ENCODE data around the gene FEV. TPM values are rescaled to one million over a fixed set of nuclear protein-coding genes. Genes with fewer than 3 reads are reported as not detected.

FEV gene
- polyA plus RNA-seq, 1 donor (not counting 4 experiments of a cell fraction or from before 2014, with no cell fraction given), result not detected

GRCh38 chr2:218982586-218983262 is 2.3 kb downstream of the FEV start:
- DNase-seq (ENCODE audit: low read depth, low spot score) (no peak), FAIRE-seq (no peak)
- H3K36me3 ChIP-seq (ENCODE audit: control insufficient read depth in 2 of 2, extremely low read depth in 1 of 2, insufficient read depth in 2 of 2, low read length in 2 of 2), result no peaks in the 10 kb centered on the region
- H3K9ac ChIP-seq (ENCODE audit: control insufficient read depth, extremely low read depth, insufficient read depth, low read length), result no peak overlapping the region
- H3K4me3 ChIP-seq (ENCODE audit: control insufficient read depth in 2 of 3, extremely low read depth in 1 of 3, insufficient read depth in 2 of 3, low read depth in 1 of 3, low read length in 3 of 3), result no peak overlapping the region
- H3K79me2 ChIP-seq (ENCODE audit: control insufficient read depth, insufficient read depth, low read length), result no peaks in the 10 kb centered on the region
- no peak overlapping the region for H3K27ac ChIP-seq (ENCODE audit: control insufficient read depth, insufficient read depth, low read length)
- H3K4me2 ChIP-seq (ENCODE audit: control insufficient read depth, extremely low read depth, insufficient read depth, low read depth, low read length), result no peak overlapping the region
- peaks cover 80% of the 10 kb centered on the region for H3K27me3 ChIP-seq (ENCODE audit: control insufficient read depth, extremely low read depth, insufficient read depth, low read length)
- no peaks in the 10 kb centered on the region for H4K20me1 ChIP-seq (ENCODE audit: control insufficient read depth, extremely low read depth, insufficient read depth, low read length)
- H3K4me1 ChIP-seq (ENCODE audit: control insufficient read depth, extremely low read depth, insufficient read depth, low read length), result peaks cover 4% of the 10 kb centered on the region
- dilution Hi-C loops (cut with MboI; ENCODE audit: extremely low pct_ligation_motif_present, low sequenced_read_pairs), result no loop called here
- no peak overlapping the region for H2AFZ ChIP-seq (ENCODE audit: control insufficient read depth, low read length)
- H3K9me3 ChIP-seq (ENCODE audit: control insufficient read depth, low read depth, low read length), result no peaks in the 10 kb centered on the region
- H3K9me1 ChIP-seq (ENCODE audit: control insufficient read depth, extremely low read depth, insufficient read depth, low read length), result no peaks in the 10 kb centered on the region
- no peak for TF ChIP-seq CTCF (optimal IDR thresholded peaks at IDR 0.05 in 1 of 3, IDR thresholded peaks at IDR 0.05 in 1 of 3, conservative IDR thresholded peaks at IDR 0.05 in 1 of 3; ENCODE audit: extremely low read depth in 1 of 3, insufficient read depth in 2 of 3, low read length in 3 of 3)
- peak; percentile 86 for TF ChIP-seq EZH2 (IDR thresholded peaks at IDR 0.05; ENCODE audit: low read length)

- no peak for FAIRE-seq
- Histone ChIP-seq H3K9me3 (ENCODE audit: control insufficient read depth, low read depth, low read length) (no peaks in the 10 kb centered on the region), H3K27me3 (ENCODE audit: control insufficient read depth, extremely low read depth, insufficient read depth, low read length) (peaks cover 80% of the 10 kb centered on the region), H3K4me1 (ENCODE audit: control insufficient read depth, extremely low read depth, insufficient read depth, low read length) (peaks cover 4% of the 10 kb centered on the region), H3K27ac (ENCODE audit: control insufficient read depth, insufficient read depth, low read length) (no peak overlapping the region), H2AFZ (ENCODE audit: control insufficient read depth, low read length) (no peak overlapping the region), H3K9me1 (ENCODE audit: control insufficient read depth, extremely low read depth, insufficient read depth, low read length) (no peaks in the 10 kb centered on the region), H3K4me2 (ENCODE audit: control insufficient read depth, extremely low read depth, insufficient read depth, low read depth, low read length) (peak overlapping the region; percentile 27), H3K9ac (ENCODE audit: control insufficient read depth, extremely low read depth, insufficient read depth, low read length) (no peak overlapping the region), H4K20me1 (ENCODE audit: control insufficient read depth, extremely low read depth, insufficient read depth, low read length) (no peaks in the 10 kb centered on the region), H3K36me3 (ENCODE audit: control insufficient read depth in 2 of 2, extremely low read depth in 1 of 2, insufficient read depth in 2 of 2, low read length in 2 of 2) (no peaks in the 10 kb centered on the region), H3K4me3 (ENCODE audit: control insufficient read depth in 2 of 3, extremely low read depth in 1 of 3, insufficient read depth in 2 of 3, low read depth in 1 of 3, low read length in 3 of 3) (no peak overlapping the region), H3K79me2 (ENCODE audit: control insufficient read depth, insufficient read depth, low read length) (no peaks in the 10 kb centered on the region)
- dilution Hi-C loops (cut with MboI; ENCODE audit: extremely low pct_ligation_motif_present, low sequenced_read_pairs), result no loop called here
- TF ChIP-seq CTCF (optimal IDR thresholded peaks at IDR 0.05 in 1 of 3, IDR thresholded peaks at IDR 0.05 in 1 of 3, conservative IDR thresholded peaks at IDR 0.05 in 1 of 3; ENCODE audit: extremely low read depth in 1 of 3, insufficient read depth in 2 of 3, low read length in 3 of 3), result no peak
- TF ChIP-seq EZH2 (IDR thresholded peaks at IDR 0.05; ENCODE audit: low read length), result peak; percentile 98
- no peak for DNase-seq (ENCODE audit: low read depth, low spot score)
These were observed 3.0 kb downstream of the FEV start for GRCh38 chr2:218981881-218982585.

All from keratinocyte (primary cell).